WERI-Rb-1 (cell line): ENCODE results near the gene SEMA5A.

Experiments
- DNase-seq: peaks from one replicate; pipeline ENCODE4 v3.0.0-alpha.2; 2020
- H3K27ac ChIP-seq: fragments of 250-450 bp; sonication (Bioruptor Pico); 2 replicates; pipeline ENCODE4 v1.5.1; 2020; ENCODE audit warnings: mild to moderate bottlenecking, moderate library complexity
- H3K27me3 ChIP-seq: fragments of 250-450 bp; sonication (Bioruptor Pico); 2 replicates; pipeline ENCODE4 v1.5.1; 2021; ENCODE audit warnings: mild to moderate bottlenecking, low read depth, moderate library complexity; ENCODE audit not compliant: insufficient read depth, severe bottlenecking
- H3K36me3 ChIP-seq: fragments of 250-450 bp; sonication (Bioruptor Pico); 2 replicates; pipeline ENCODE4 v1.5.1; 2020; ENCODE audit warnings: mild to moderate bottlenecking, moderate library complexity
- H3K4me3 ChIP-seq: 2 replicates; pipeline ENCODE4 v1.5.1; 2011; ENCODE audit warnings: low read depth, mild to moderate bottlenecking, control low read depth, low read length
- H3K9me3 ChIP-seq: fragments of 250-450 bp; sonication (Bioruptor Pico); 2 replicates; pipeline ENCODE4 v1.5.1; 2021; ENCODE audit warnings: mild to moderate bottlenecking, moderate library complexity; ENCODE audit not compliant: severe bottlenecking
- CTCF ChIP-seq: IDR thresholded peaks from 2 replicates; pipeline ENCODE4 v1.5.1; 2011; ENCODE audit warnings: low read depth, mild to moderate bottlenecking, control low read depth, inconsistent platforms, low read length

The SEMA5A gene

DNA sequence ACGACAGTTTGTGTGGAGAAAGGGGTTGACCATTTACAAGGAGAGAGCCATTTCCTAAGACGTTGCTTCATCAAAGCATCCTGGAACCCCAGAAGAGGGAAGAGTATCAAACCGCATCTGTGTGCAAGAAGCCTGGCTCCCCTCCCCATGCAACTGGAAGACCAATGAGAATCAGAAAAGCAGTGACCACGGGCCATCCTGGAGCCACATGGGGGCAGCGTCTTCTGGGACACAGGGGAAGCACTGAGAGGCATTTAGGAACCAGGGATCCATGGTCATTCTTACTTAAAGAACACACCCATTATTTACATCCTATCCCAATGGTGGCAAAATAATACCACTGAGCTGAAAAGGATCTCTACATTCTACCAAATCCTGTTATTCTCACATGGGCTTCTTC is 29.3 kb downstream of the SEMA5A start:
- H3K9me3 ChIP-seq: no peaks in the 10 kb centered on the region
- H3K27ac ChIP-seq: no peak overlapping the region
- H3K27me3 ChIP-seq: no peaks in the 10 kb centered on the region
- peak; percentile 68 for DNase-seq
- H3K36me3 ChIP-seq: no peaks in the 10 kb centered on the region
- TF ChIP-seq CTCF: peak; percentile 74
- H3K4me3 ChIP-seq: no peak overlapping the region

DNA sequence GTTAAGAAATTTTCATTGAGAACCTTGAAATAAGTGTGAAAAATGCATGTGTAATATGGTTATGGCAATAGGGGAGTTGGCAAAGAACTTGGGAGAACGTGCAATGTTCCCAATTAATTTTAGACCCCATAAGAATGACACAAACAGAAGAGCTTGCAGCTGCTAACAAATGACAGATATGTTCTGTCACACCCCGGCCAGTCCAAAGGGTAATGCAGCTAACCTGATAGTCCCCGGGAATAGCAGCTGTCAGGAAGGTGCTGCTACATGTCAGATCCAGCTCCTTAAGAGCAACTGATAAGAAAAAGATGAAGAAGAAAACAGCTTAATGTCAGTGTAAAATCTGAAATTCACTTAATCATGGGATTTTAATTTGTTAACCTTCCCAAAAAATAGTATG is 30.4 kb downstream of the SEMA5A start:
- no peaks in the 10 kb centered on the region for H3K27me3 ChIP-seq
- no peak overlapping the region for H3K4me3 ChIP-seq
- no peak overlapping the region for H3K27ac ChIP-seq
- no peaks in the 10 kb centered on the region for H3K36me3 ChIP-seq
- H3K9me3 ChIP-seq: no peaks in the 10 kb centered on the region
- no peak for DNase-seq
- no peak for TF ChIP-seq CTCF

GRCh38 chr5:9514968-9515367 is 30.9 kb downstream of the SEMA5A start:
- Histone ChIP-seq H3K27ac (no peak overlapping the region), H3K27me3 (no peaks in the 10 kb centered on the region), H3K4me3 (no peak overlapping the region), H3K9me3 (no peaks in the 10 kb centered on the region), H3K36me3 (no peaks in the 10 kb centered on the region)
- no peak for TF ChIP-seq CTCF
- no peak for DNase-seq

GRCh38 chr5:9513827-9514226 is 32.0 kb downstream of the SEMA5A start:
- no peak overlapping the region for H3K4me3 ChIP-seq
- no peak overlapping the region for H3K27ac ChIP-seq
- H3K27me3 ChIP-seq: no peaks in the 10 kb centered on the region
- peak; percentile 28; the same call in 1 of the 2 replicates for TF ChIP-seq CTCF
- H3K9me3 ChIP-seq: no peaks in the 10 kb centered on the region
- no peak for DNase-seq
- H3K36me3 ChIP-seq: no peaks in the 10 kb centered on the region

- no peaks in the 10 kb centered on the region for H3K36me3 ChIP-seq
- TF ChIP-seq CTCF: no peak
- no peaks in the 10 kb centered on the region for H3K27me3 ChIP-seq
Measured at GRCh38 chr5:9512457-9512856, 33.4 kb downstream of the SEMA5A start.

DNA sequence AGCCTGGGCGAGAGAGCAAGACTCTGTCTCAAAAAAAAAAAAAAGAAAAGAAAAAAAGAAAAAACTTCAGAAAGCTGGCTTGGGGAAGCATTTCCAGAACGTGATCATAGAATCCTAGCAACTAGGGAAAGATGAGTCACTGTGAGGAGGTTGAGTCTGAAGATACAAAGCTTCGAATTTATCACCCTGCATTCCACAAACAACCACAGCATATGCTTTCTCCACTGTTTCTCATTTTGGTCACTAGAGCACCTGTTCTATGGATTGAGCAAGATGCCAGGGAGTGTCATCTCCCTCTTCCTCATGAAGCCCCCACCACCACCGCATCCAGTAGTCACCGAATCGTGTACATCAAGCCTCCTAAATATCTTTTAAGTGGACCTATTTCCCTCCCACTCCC is 37.9 kb downstream of the SEMA5A start:
- Histone ChIP-seq H3K36me3 (no peaks in the 10 kb centered on the region), H3K9me3 (no peaks in the 10 kb centered on the region), H3K4me3 (no peak overlapping the region), H3K27me3 (no peaks in the 10 kb centered on the region), H3K27ac (no peak overlapping the region)
- DNase-seq: no peak
- TF ChIP-seq CTCF: no peak

More at GRCh38 chr5:9512457-9512856, 33.4 kb downstream of the SEMA5A start:
- DNase-seq: no peak
- Histone ChIP-seq H3K9me3 (no peaks in the 10 kb centered on the region), H3K27ac (no peak overlapping the region), H3K4me3 (no peak overlapping the region)
